ENCODE measurements around the gene RFX1. TPM values are rescaled to one million over a fixed set of nuclear protein-coding genes. Genes with fewer than 3 reads are reported as not detected.
A peak's percentile ranks its signal among the peaks of the same experiment; 100 is the strongest.

Gene RFX1
- total RNA-seq, 2 donors from 2014 or later: 17.1 to 24.3 TPM

DNA sequence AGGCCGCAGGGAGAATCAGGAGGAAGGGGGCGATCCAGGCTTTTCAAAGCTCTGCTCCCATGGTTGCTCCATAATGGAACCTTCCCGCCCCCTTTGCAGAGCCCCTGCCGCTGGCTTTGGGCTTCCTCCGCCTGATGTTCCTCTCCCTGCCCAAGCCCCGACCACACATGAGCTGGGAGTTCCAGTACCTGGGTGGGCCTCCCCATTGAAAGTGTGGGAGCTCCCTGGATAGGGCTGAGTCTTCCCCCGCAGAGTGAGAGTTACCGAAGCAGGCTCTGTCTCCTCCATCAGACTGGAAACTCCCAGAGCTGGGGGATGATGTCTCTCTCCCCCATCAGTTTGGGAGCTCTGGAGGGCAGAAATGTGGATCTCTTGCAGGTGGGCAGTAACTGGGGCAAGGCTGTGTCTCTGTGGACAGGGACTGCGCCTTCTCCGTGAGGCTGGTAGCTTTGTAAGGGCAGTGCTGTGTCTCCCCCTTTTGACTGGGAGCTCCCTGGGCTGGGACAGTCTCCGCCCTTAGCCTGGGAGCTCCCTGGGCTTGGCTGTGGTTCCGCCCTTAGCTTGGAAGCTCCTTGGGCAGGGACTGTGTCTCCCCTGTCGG, 53.1 kb downstream of the RFX1 start:
- peak; percentile 70 for DNase-seq
- no peaks in the 10 kb centered on the region for H3K9me3 Mint-ChIP-seq
- peak overlapping the region; percentile 76 for H3K4me3 Mint-ChIP-seq
- H3K36me3 Mint-ChIP-seq (ENCODE audit: low read depth): peaks cover 17% of the 10 kb centered on the region
- no peaks in the 10 kb centered on the region for H3K27me3 ChIP-seq (ENCODE audit: control insufficient read depth, insufficient read depth, low read length, poor library complexity, severe bottlenecking)
- H3K4me1 Mint-ChIP-seq: peaks cover 6% of the 10 kb centered on the region
- H3K4me1 ChIP-seq (ENCODE audit: control insufficient read depth, insufficient read depth, low read length): no peaks in the 10 kb centered on the region
- H3K36me3 ChIP-seq (ENCODE audit: control insufficient read depth, insufficient read depth, low read length): peaks cover 26% of the 10 kb centered on the region
- H3K9me3 ChIP-seq (ENCODE audit: control insufficient read depth, low read length): no peaks in the 10 kb centered on the region
- H3K4me3 ChIP-seq (ENCODE audit: low read length): peak overlapping the region; percentile 94
- H3K27ac Mint-ChIP-seq: peak overlapping the region; percentile 70
- peaks cover 6% of the 10 kb centered on the region for H3K27me3 Mint-ChIP-seq (ENCODE audit: insufficient read depth)
- TF ChIP-seq, protein P1, sequence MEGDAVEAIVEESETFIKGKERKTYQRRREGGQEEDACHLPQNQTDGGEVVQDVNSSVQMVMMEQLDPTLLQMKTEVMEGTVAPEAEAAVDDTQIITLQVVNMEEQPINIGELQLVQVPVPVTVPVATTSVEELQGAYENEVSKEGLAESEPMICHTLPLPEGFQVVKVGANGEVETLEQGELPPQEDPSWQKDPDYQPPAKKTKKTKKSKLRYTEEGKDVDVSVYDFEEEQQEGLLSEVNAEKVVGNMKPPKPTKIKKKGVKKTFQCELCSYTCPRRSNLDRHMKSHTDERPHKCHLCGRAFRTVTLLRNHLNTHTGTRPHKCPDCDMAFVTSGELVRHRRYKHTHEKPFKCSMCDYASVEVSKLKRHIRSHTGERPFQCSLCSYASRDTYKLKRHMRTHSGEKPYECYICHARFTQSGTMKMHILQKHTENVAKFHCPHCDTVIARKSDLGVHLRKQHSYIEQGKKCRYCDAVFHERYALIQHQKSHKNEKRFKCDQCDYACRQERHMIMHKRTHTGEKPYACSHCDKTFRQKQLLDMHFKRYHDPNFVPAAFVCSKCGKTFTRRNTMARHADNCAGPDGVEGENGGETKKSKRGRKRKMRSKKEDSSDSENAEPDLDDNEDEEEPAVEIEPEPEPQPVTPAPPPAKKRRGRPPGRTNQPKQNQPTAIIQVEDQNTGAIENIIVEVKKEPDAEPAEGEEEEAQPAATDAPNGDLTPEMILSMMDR (conservative IDR thresholded peaks at IDR 0.05): no peak
- H3K9ac ChIP-seq (ENCODE audit: extremely low read depth, low read length, poor library complexity, severe bottlenecking): peak overlapping the region; percentile 52
- H3K27ac ChIP-seq (ENCODE audit: low read depth, low read length): no peak overlapping the region
- WGBS, 2 experiments (ENCODE audit: insufficient coverage in 1 of 2, insufficient read length in 1 of 2): 26 to 27% methylated on average over 9 to 13 of the region's 13 CpGs

GRCh38 chr19:13952154-13952930, 53.8 kb downstream of the RFX1 start, which contains the start of gene DCAF15:
Gene DCAF15 (plus strand): TSS chr19:13952509. CDS start chr19:13952513, 4 bp downstream.
- H3K4me1 ChIP-seq (ENCODE audit: control insufficient read depth, insufficient read depth, low read length): no peaks in the 10 kb centered on the region
- H3K27ac ChIP-seq (ENCODE audit: low read depth, low read length): peak within 1 kb of the TSS; percentile 89
- H3K36me3 ChIP-seq (ENCODE audit: control insufficient read depth, insufficient read depth, low read length): peaks cover 23% of the 10 kb centered on the region
- peaks cover 6% of the 10 kb centered on the region for H3K27me3 Mint-ChIP-seq (ENCODE audit: insufficient read depth)
- no peaks in the 10 kb centered on the region for H3K27me3 ChIP-seq (ENCODE audit: control insufficient read depth, insufficient read depth, low read length, poor library complexity, severe bottlenecking)
- TF ChIP-seq, protein P1 (conservative IDR thresholded peaks at IDR 0.05): no peak
- WGBS, 2 experiments (ENCODE audit: insufficient coverage in 1 of 2, insufficient read length in 1 of 2): 0 to 1% methylated on average over 26 to 49 of the region's 65 CpGs
- H3K36me3 Mint-ChIP-seq (ENCODE audit: low read depth): peaks cover 16% of the 10 kb centered on the region
- peak within 1 kb of the TSS; percentile 71 for H3K9ac ChIP-seq (ENCODE audit: extremely low read depth, low read length, poor library complexity, severe bottlenecking)
- H3K4me3 ChIP-seq (ENCODE audit: low read length): peak within 1 kb of the TSS; percentile 94
- H3K4me3 Mint-ChIP-seq: peak within 1 kb of the TSS; percentile 76
- H3K4me1 Mint-ChIP-seq: peaks cover 6% of the 10 kb centered on the region
- H3K9me3 ChIP-seq (ENCODE audit: control insufficient read depth, low read length): no peaks in the 10 kb centered on the region
- no peaks in the 10 kb centered on the region for H3K9me3 Mint-ChIP-seq
- peak; percentile 99 for DNase-seq
- H3K27ac Mint-ChIP-seq: peak within 1 kb of the TSS; percentile 90

GRCh38 chr19:13951799-13952153, 54.3 kb downstream of the RFX1 start:
- H3K36me3 Mint-ChIP-seq (ENCODE audit: low read depth): peaks cover 14% of the 10 kb centered on the region
- H3K9ac ChIP-seq (ENCODE audit: extremely low read depth, low read length, poor library complexity, severe bottlenecking): no peak overlapping the region
- H3K27ac Mint-ChIP-seq: no peak overlapping the region

More at GRCh38 chr19:13951799-13952153, 54.3 kb downstream of the RFX1 start:
- DNase-seq: no peak
- 23 to 26% methylated on average over 17 to 20 of the region's 20 CpGs for WGBS, 2 experiments (ENCODE audit: insufficient coverage in 1 of 2, insufficient read length in 1 of 2)
- H3K27me3 ChIP-seq (ENCODE audit: control insufficient read depth, insufficient read depth, low read length, poor library complexity, severe bottlenecking): no peaks in the 10 kb centered on the region
- Mint-ChIP-seq H3K4me3 (peak overlapping the region; percentile 76), H3K27me3 (ENCODE audit: insufficient read depth) (peaks cover 6% of the 10 kb centered on the region), H3K9me3 (no peaks in the 10 kb centered on the region), H3K4me1 (peaks cover 6% of the 10 kb centered on the region)
- TF ChIP-seq, protein P1 (conservative IDR thresholded peaks at IDR 0.05): no peak
- H3K36me3 ChIP-seq (ENCODE audit: control insufficient read depth, insufficient read depth, low read length): peaks cover 17% of the 10 kb centered on the region
- H3K4me1 ChIP-seq (ENCODE audit: control insufficient read depth, insufficient read depth, low read length): no peaks in the 10 kb centered on the region
- no peak overlapping the region for H3K27ac ChIP-seq (ENCODE audit: low read depth, low read length)
- no peaks in the 10 kb centered on the region for H3K9me3 ChIP-seq (ENCODE audit: control insufficient read depth, low read length)
- H3K4me3 ChIP-seq (ENCODE audit: low read length): peak overlapping the region; percentile 41

All from endodermal cell (in vitro differentiated cells).